GM19468 (cell line): ENCODE data around the gene DGKI.

Experiments used
- ATAC-seq: cut with Tn5 transposase; IDR thresholded peaks from one replicate; pipeline ENCODE4 v1.9.1; 2021; ENCODE audit warnings: mild to moderate bottlenecking, moderate library complexity, moderate number of reproducible peaks; ENCODE audit not compliant: unreplicated experiment; ENCODE audit errors: extremely low read depth

Gene DGKI

GRCh38 chr7:137703291-137704010 lies 143.3 kb downstream of the DGKI start:
- no peak for ATAC-seq

DNA sequence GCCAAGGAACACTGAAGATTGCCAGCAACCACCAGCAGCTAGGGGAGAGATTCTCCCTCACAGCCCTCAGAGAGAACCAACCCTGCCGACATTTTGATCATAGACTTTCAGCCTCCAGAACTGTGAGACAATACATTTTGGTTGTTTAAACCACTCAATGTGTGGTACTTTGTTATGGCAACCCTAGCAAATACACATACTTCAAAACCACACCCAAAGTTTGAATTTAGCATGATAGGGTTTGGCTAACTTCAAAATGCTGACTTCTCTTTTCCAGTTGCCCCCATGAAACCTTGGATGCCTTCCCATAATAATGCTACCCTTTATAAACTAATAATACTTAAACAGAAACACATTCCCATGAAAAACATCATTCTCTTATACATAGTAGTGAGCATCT lies 149.8 kb downstream of the DGKI start:
- no peak for ATAC-seq

- ATAC-seq = no peak
Measured at GRCh38 chr7:137696376-137696775, 150.4 kb downstream of the DGKI start.

DNA sequence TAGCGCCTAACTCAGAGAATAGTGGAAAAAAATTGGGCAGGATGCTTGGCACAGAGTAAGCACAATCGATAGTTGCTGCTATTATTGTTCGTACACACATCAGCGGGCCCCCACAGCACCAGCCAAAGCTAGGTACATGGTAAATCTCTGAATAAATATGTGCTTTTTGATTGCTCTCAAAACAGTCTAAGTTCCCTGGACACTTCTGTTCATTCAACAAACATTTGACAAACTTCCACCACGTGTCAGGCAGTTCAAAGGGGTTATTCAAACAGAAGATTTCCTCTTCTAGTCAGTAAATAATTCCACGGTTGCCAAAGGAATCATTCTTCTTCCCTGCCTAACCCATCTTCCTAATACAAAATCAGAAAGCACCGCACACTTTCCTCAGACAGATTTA lies 150.8 kb downstream of the DGKI start:
- no peak for ATAC-seq

DNA sequence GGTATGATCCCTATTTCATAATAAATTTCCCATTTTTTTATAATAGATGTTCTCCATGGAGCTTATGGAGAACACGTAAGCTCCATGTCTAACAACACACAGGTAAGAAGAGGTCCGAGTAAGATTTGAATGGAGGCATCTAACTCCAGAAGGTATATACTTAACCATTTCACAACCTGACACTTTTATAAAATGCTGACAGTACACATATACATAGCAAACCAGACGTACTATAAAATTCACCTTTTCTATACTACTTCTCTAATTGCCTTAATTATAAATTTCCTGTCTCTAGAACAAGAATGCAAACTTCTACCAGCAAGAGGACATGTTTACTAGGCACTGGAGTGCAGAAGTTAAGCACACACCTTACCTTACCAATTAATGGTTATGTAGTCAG lies 151.3 kb downstream of the DGKI start:
- no peak for ATAC-seq

GRCh38 chr7:137694405-137694804 lies 152.4 kb downstream of the DGKI start:
- peak; percentile 39 for ATAC-seq

- no peak for ATAC-seq
Measured at GRCh38 chr7:137692399-137692798, 154.4 kb downstream of the DGKI start.

DNA sequence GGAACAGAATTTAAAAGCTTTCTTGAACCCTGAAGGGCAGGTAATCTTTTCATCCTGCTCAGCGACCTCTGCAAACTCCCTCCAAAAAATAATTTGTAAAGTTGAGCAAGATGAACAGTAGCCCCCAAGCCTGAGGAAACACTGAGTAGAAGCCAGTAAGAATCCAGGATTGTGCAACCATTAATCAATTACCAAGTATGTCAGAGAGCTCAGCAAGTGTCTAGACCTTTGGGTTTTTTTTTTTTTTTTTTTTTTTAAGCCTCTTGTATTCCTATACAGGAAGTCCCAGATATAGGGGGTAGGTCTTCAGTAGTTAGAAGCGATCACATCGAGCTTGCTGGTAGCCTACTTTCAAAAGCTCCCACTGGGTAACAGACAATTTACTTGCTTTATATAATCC lies 155.2 kb downstream of the DGKI start:
- no peak for ATAC-seq

DNA sequence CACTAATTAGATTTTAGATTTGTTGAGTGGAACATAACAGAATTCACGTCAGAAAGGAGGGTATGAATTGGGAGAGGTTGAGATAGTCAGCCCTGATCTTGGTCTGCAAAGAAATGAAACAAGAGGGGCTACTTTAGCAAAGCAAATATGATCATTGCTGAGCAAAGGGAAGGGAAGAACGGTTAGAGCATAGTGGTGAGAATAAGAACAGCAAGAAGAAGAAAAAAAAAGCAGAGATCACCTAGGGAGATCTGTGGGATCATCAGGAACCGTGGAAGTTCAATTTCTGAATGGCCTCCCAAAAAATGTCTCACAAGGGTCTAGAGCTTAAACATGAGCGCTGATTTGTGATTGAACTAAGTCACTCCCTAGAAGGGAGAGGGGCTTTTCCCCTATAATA lies 156.1 kb downstream of the DGKI start:
- ATAC-seq = no peak

DNA sequence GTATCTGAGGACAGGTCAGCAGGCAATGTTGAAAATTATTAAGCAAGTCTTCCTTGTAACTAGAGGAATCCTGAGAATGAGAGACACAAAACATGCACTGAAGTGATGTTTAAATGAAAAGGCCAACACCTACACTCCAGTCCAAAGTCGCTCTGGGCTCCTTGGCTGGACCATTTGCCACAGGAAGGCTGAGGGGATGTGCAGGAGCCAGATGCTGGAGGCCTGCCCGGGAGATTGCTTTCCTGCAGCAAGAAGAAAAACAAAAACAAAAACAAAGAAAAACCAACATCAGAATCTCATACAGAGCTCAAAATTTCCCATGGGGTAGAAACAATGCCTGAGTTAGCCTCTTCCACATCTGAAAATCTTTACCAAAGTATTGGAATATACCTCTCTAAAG lies 157.0 kb downstream of the DGKI start:
- no peak for ATAC-seq

DNA sequence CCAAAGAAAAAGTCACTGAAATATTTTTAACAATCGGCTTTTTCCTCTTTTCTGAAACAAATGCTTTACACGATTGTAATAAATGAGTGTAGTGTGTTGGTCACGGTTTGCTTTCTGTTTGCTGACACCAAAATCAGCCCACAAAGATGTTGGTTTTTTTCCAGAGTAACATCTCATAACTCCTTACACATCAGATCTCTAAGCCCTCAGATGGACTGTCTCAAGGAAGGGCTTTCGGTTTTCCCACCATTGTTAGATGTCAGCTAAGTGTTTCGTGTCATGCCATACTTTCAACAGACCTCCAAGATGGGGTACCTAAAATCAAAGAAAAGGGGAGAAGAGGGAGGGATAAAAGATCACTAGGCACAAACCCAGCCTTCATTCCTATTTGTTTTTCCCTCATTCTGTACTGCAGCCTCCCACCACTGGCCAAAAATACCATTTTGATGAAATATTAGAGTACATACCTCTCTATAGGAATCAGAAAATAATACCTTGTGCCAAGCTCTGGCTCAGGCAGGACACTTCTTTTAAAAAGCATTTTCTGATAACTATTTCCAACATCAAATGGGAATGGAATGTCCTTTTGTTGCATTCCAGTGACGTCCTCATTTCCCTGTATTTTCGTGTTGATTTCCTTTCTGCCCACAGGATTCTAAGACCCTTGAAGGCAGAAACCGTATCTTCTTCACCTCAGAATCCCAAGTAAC lies 159.1 kb downstream of the DGKI start:
- ATAC-seq = no peak

DNA sequence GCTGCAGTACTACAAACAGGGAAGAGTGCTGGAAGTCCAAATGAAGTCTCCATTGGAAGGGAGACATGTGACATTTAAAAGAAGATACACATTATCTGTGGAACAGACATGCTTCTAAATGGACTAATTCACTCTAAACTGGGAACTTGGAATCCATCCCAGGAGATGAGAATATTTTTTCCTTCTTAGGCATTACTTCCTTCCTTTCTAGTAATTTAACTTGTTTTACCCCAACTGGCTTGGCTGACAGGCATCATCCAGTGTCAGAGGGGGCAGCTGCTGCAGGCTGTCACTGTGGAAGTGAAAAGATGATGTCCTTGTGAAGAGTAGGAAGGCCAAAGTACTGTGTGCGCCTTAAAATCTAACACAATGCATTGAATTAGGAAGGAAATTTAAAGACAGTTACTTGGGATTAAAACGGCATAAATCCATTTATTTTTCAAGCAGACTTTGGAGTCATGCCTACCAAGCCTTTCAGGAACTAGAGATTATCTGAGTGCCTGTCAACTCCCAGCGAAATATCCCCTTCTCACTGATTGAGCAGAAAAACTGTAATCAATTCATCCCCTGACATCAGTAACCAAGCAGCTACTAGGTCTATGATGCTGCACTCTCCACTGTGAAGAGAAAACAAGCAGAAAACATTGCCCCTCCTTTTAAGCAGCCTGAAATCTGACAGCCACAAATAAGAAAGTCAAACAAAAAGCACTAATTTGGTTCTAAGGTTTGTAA lies 161.2 kb downstream of the DGKI start:
- no peak for ATAC-seq

- ATAC-seq = no peak
Measured at GRCh38 chr7:137684776-137685175, 162.0 kb downstream of the DGKI start.

DNA sequence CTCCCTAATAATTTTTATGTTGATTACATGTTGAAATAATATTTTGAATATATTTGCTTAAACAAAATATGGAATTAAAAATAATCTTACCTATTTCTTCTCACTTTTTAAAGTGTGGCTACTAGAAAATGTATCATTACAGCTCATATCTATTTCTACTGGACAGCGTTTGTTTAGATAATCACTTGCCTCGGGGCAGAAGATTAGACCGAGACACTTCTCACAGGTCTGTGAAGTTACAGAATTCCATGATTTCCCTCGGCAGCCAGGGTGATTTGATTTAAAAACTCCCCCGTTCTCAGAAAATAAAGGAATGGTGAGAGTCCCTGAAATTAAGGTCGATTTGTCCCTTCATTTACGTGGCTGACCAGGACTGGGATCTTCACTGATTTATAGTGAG lies 162.5 kb downstream of the DGKI start:
- no peak for ATAC-seq

GRCh38 chr7:137682596-137682995 lies 164.2 kb downstream of the DGKI start:
- ATAC-seq = no peak

DNA sequence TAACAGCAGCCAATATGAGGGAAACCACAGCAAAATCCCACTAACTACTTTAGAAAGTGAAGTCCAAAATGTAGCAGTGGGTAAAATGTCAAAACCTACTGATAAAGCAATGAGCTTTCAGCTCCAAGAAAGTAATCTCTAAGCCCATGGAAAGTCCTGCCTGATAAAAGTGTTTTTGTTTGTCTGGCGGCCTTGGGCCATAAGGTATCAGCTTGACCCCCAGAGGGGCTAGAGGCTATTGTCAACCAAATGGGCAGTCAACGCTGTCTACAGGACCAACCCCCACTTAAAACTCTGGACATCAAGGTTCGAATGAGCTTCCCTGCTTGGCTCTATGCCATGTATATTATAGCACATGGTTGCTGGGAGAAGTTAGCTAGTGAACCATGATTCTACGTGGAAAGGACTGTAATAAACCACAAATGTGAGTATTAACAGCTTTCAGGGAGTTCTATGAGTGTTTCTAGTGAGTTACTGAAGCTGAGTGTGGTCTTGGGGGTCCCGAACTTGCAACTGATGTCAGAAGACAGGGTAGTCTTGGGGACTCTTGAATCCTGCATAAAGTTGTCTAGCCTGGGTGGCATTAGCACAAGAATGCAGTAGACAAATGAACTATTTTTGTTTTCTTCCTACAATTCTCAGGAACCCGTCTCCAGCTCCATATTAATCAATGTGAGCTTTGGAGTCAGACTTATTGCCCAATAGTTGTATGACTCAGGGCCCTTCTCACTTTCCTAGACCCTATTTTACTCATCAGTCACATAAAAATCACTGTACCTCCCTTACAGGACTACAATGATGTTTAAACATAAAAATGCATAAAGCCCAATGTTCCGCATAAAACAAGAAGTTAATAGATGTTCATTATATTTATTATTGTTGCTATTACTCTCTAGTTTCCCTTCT lies 164.9 kb downstream of the DGKI start:
- no peak for ATAC-seq

- no peak for ATAC-seq
Measured at GRCh38 chr7:137674551-137675409, 172.0 kb downstream of the DGKI start.

DNA sequence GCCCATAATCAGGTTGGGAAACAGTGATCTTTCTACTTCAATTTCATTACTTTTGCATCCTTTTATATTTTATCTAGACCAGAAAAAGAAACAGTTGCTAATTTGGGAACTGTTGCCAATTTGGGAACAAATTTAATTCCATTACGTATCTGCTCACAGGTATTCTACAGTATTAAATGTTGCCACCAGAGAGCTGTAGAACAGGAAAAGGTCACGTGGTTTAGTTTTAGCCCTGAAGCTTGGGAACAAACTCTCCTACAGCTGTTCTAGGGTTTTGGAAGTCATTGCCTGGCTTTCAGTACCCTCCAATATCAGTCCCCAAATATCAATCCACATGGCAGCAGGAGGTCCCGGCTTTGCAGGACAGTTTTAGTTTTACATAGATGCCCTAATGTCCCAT lies 172.7 kb downstream of the DGKI start:
- no peak for ATAC-seq

DNA sequence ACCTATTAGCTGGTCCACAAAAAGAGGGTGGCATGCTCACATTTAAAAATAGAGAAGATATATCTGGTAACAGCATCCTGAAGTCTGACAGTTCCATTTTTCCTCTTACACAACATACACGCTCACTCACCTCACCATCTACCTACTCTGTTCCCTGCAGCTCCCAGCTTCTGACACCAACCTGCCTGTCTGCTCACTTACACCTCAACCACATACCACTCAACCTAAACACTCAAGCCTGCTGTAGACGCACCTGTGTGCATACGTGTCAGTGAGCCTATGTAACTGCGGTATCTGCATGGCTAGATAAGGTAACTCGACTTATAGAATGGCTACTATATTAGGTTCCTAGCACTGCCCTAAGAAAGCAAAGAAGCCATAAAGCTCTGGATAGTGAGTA lies 174.9 kb downstream of the DGKI start:
- no peak for ATAC-seq
